GM23338 (cell line): ENCODE results near the gene PLAGL1.

ENCODE experiments used
- CREB1 ChIP-seq: fragments of 250-450 bp; sonication (Bioruptor Pico); IDR thresholded peaks from 2 replicates; pipeline ENCODE4 v1.5.0; 2020; ENCODE audit warnings: low read depth, mild to moderate bottlenecking, moderate library complexity
- CTCF ChIP-seq, 2 experiments: fragments of 200-600 bp in 1 of 2; sonication (generic) in 1 of 2; conservative IDR thresholded peaks; 2 replicates each; pipeline versions ENCODE4 v1.5.1 to v1.6.1; 2016 to 2017; ENCODE audit warnings: antibody characterized with exemption in 2 of 2, low read depth in 2 of 2, mild to moderate bottlenecking in 2 of 2, moderate library complexity in 1 of 2
- EZH2 ChIP-seq: fragments of 200-600 bp; sonication (generic); IDR thresholded peaks from one replicate; pipeline ENCODE4 v1.8.0; 2017; ENCODE audit warnings: antibody characterized with exemption, mild to moderate bottlenecking, low read depth; ENCODE audit not compliant: unreplicated experiment
- EZH2phosphoT487 ChIP-seq: fragments of 200-600 bp; sonication (generic); IDR thresholded peaks from one replicate; pipeline ENCODE4 v1.8.1; 2018; ENCODE audit warnings: antibody characterized with exemption; ENCODE audit not compliant: unreplicated experiment
- POLR2AphosphoS5 ChIP-seq: IDR thresholded peaks from 2 replicates; pipeline ENCODE4 v1.6.1; 2016; ENCODE audit warnings: antibody characterized with exemption, low read depth
- REST ChIP-seq: IDR thresholded peaks from one replicate; pipeline ENCODE4 v1.6.1; 2018; ENCODE audit warnings: antibody characterized with exemption; ENCODE audit not compliant: unreplicated experiment
- ZNF114 ChIP-seq: fragments of 250-450 bp; sonication (Bioruptor Pico); IDR thresholded peaks from 2 replicates; pipeline ENCODE4 v1.5.0; 2020; ENCODE audit warnings: mild to moderate bottlenecking, moderate library complexity

- peak; percentile 87 to 95 for TF ChIP-seq CTCF (conservative IDR thresholded peaks at IDR 0.05; ENCODE audit: low read depth in 2 of 2)
- no peak for TF ChIP-seq POLR2AphosphoS5
- TF ChIP-seq ZNF114 = no peak
- TF ChIP-seq EZH2phosphoT487 = no peak
- TF ChIP-seq CREB1 = no peak
- no peak for TF ChIP-seq EZH2
- no peak for TF ChIP-seq REST
Measured at GRCh38 chr6:144013486-144013909, 5.4 kb upstream of the PLAGL1 start.
